DND-41 (cell line): ENCODE data around the gene PSMA3.

Experiments
- ATAC-seq: fragments of 200-7000 bp; cut with Tn5 transposase; 3 replicates; pipeline ENCODE4 v1.9.1; 2021; ENCODE audit warnings: low read depth; ENCODE audit not compliant: insufficient read depth
- DNase-seq: peaks from one replicate; pipeline ENCODE4 v3.0.0-alpha.2; 2020
- H2AFZ ChIP-seq: 2 replicates; pipeline ENCODE4 v1.6.0; 2012; ENCODE audit warnings: low read depth, low read length
- H3K27ac ChIP-seq: 2 replicates; pipeline ENCODE4 v1.5.1; 2012; ENCODE audit warnings: low read length, inconsistent platforms
- H3K27me3 ChIP-seq: fragments of 200-600 bp; sonication (generic); 2 replicates; pipeline ENCODE4 v1.6.0; 2012; ENCODE audit warnings: low read length, mild to moderate bottlenecking, inconsistent platforms; ENCODE audit not compliant: insufficient read depth, poor library complexity
- H3K36me3 ChIP-seq: 2 replicates; pipeline ENCODE4 v1.5.1; 2012; ENCODE audit warnings: low read length, inconsistent platforms; ENCODE audit not compliant: insufficient read depth
- H3K4me1 ChIP-seq: 2 replicates; pipeline ENCODE4 v1.5.1; 2012; ENCODE audit warnings: mild to moderate bottlenecking, low read length; ENCODE audit not compliant: insufficient read depth
- H3K4me2 ChIP-seq: 2 replicates; pipeline ENCODE4 v1.6.0; 2012; ENCODE audit warnings: mild to moderate bottlenecking, moderate library complexity, low read length, inconsistent platforms; ENCODE audit not compliant: insufficient read depth
- H3K4me3 ChIP-seq, 2 experiments: fragments of 200-600 bp in 1 of 2; shearing (Covaris generic) in 1 of 2; 2 replicates each; pipeline ENCODE4 v1.5.1; 2012 to 2016; ENCODE audit warnings: inconsistent platforms in 2 of 2, low read length in 2 of 2, mild to moderate bottlenecking in 2 of 2, low read depth in 1 of 2, moderate library complexity in 1 of 2
- H3K79me2 ChIP-seq: 2 replicates; pipeline ENCODE4 v1.6.0; 2012; ENCODE audit warnings: low read length, inconsistent platforms; ENCODE audit not compliant: insufficient read depth
- H3K9ac ChIP-seq: 2 replicates; pipeline ENCODE4 v1.6.0; 2012; ENCODE audit warnings: low read depth, mild to moderate bottlenecking, inconsistent platforms, low read length, moderate library complexity
- H3K9me3 ChIP-seq: 2 replicates; pipeline ENCODE4 v1.5.1; 2012; ENCODE audit warnings: low read length, moderate library complexity, mild to moderate bottlenecking, inconsistent platforms; ENCODE audit not compliant: insufficient read depth, severe bottlenecking
- H4K20me1 ChIP-seq: 2 replicates; pipeline ENCODE4 v1.6.0; 2012; ENCODE audit warnings: low read length; ENCODE audit not compliant: insufficient read depth
- EZH2 ChIP-seq: IDR thresholded peaks from 3 replicates; pipeline ENCODE4 v1.6.1; 2012; ENCODE audit warnings: borderline replicate concordance, low read depth, mild to moderate bottlenecking, moderate library complexity, low read length, inconsistent platforms; ENCODE audit not compliant: severe bottlenecking
- TF ChIP-seq, protein P1 (sequence below): IDR thresholded peaks from 2 replicates; pipeline ENCODE4 v1.5.1; 2012; ENCODE audit warnings: borderline replicate concordance, low read length, moderate library complexity, mild to moderate bottlenecking; ENCODE audit not compliant: poor library complexity, severe bottlenecking; ENCODE audit errors: extremely low read depth

Gene PSMA3

GRCh38 chr14:58292187-58292586, 47.5 kb downstream of the PSMA3 start:
- ATAC-seq (no peak), DNase-seq (no peak)
- Histone ChIP-seq H3K4me1 (peaks cover 33% of the 10 kb centered on the region), H3K4me2 (0 out of 2 replicates have a peak overlapping the region, but pooled peaks have one; percentile 36), H4K20me1 (peaks cover 76% of the 10 kb centered on the region), H3K79me2 (peaks cover 100% of the 10 kb centered on the region), H3K9ac (no peak overlapping the region), H3K9me3 (no peaks in the 10 kb centered on the region), H3K36me3 (peaks cover 87% of the 10 kb centered on the region), H2AFZ (no peak overlapping the region), H3K27me3 (no peaks in the 10 kb centered on the region), H3K4me3 (no peak overlapping the region), H3K27ac (no peak overlapping the region)
- TF ChIP-seq EZH2 = no peak
- TF ChIP-seq, protein P1, sequence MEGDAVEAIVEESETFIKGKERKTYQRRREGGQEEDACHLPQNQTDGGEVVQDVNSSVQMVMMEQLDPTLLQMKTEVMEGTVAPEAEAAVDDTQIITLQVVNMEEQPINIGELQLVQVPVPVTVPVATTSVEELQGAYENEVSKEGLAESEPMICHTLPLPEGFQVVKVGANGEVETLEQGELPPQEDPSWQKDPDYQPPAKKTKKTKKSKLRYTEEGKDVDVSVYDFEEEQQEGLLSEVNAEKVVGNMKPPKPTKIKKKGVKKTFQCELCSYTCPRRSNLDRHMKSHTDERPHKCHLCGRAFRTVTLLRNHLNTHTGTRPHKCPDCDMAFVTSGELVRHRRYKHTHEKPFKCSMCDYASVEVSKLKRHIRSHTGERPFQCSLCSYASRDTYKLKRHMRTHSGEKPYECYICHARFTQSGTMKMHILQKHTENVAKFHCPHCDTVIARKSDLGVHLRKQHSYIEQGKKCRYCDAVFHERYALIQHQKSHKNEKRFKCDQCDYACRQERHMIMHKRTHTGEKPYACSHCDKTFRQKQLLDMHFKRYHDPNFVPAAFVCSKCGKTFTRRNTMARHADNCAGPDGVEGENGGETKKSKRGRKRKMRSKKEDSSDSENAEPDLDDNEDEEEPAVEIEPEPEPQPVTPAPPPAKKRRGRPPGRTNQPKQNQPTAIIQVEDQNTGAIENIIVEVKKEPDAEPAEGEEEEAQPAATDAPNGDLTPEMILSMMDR = no peak

GRCh38 chr14:58294201-58294600, 49.6 kb downstream of the PSMA3 start:
- Histone ChIP-seq H3K36me3 (peaks cover 66% of the 10 kb centered on the region), H3K27me3 (no peaks in the 10 kb centered on the region), H3K4me2 (peak overlapping the region; percentile 86; the same call in 1 of the 2 replicates), H3K9me3 (no peaks in the 10 kb centered on the region), H3K27ac (no peak overlapping the region), H3K79me2 (peaks cover 92% of the 10 kb centered on the region), H4K20me1 (peaks cover 64% of the 10 kb centered on the region), H3K9ac (no peak overlapping the region), H3K4me3 (peak overlapping the region in 1 of 2 experiments; percentile 22; a peak in 1 of 4 replicates), H3K4me1 (peaks cover 33% of the 10 kb centered on the region), H2AFZ (no peak overlapping the region)
- TF ChIP-seq, protein P1 = no peak
- no peak for TF ChIP-seq EZH2
- DNase-seq (no peak), ATAC-seq (no peak)

DNA sequence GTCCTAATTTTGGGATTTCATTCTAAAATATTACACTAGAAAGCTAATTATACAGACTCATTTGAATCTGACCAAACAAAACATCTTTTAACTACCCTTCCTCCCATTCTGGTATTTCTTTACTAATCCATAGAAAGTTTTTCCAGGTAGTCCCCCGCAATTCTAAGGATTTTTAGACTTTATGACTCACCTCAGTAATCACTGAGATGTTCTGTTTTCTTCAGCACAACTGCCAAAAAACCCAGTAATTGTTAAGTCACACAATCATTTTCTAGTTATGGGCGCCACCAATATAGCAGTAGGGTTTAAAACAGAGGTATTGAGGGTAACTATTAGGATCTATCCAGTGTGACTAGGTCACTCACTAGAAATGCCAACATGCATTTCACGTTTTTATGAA, 52.1 kb downstream of the PSMA3 start:
- H3K9ac ChIP-seq = peak overlapping the region; percentile 77
- H3K4me1 ChIP-seq = peaks cover 47% of the 10 kb centered on the region
- no peak for DNase-seq
- peak overlapping the region; percentile 95 for H3K27ac ChIP-seq
- TF ChIP-seq, protein P1 = no peak
- no peak for TF ChIP-seq EZH2
- ATAC-seq = no peak
- peak overlapping the region; percentile 86 for H3K4me2 ChIP-seq
- H2AFZ ChIP-seq = no peak overlapping the region
- peak overlapping the region; percentile 80 to 90 for H3K4me3 ChIP-seq
- peaks cover 46% of the 10 kb centered on the region for H3K36me3 ChIP-seq
- no peaks in the 10 kb centered on the region for H3K9me3 ChIP-seq
- H4K20me1 ChIP-seq = peaks cover 47% of the 10 kb centered on the region
- peaks cover 92% of the 10 kb centered on the region for H3K79me2 ChIP-seq
- no peaks in the 10 kb centered on the region for H3K27me3 ChIP-seq
